Measurements from ENCODE around the gene PLP2.
"Not testable (repeated sequence)": the region's sequence is repeated elsewhere in the genome, so short reads cannot be mapped to it uniquely, and the experiment has no call there.

Gene PLP2

GRCh38 chrX:49142264-49142663, 29.4 kb upstream of the PLP2 start:
- DNase-seq (ENCODE audit: low read depth) = peak; percentile 26
- H3K4me3 ChIP-seq (ENCODE audit: low read depth, low read length) = not testable (repeated sequence)
- peak; percentile 56 for TF ChIP-seq CTCF (conservative IDR thresholded peaks at IDR 0.05; ENCODE audit: low read depth, low read length)

- DNase-seq (ENCODE audit: low read depth); H3K4me3 ChIP-seq (ENCODE audit: low read depth, low read length): not testable (repeated sequence)
These were observed 28.5 kb upstream of the PLP2 start for GRCh38 chrX:49143154-49143553.

GRCh38 chrX:49147282-49147681, 24.4 kb upstream of the PLP2 start:
- no peak for DNase-seq (ENCODE audit: low read depth)
- no peak overlapping the region for H3K4me3 ChIP-seq (ENCODE audit: low read depth, low read length)
- no peak for TF ChIP-seq CTCF (conservative IDR thresholded peaks at IDR 0.05; ENCODE audit: low read depth, low read length)

GRCh38 chrX:49147936-49148335, 23.8 kb upstream of the PLP2 start:
- TF ChIP-seq CTCF (conservative IDR thresholded peaks at IDR 0.05; ENCODE audit: low read depth, low read length) = no peak
- no peak overlapping the region for H3K4me3 ChIP-seq (ENCODE audit: low read depth, low read length)
- no peak for DNase-seq (ENCODE audit: low read depth)

- H3K4me3 ChIP-seq (ENCODE audit: low read depth, low read length); DNase-seq (ENCODE audit: low read depth): not testable (repeated sequence)
These were observed 23.2 kb upstream of the PLP2 start for GRCh38 chrX:49148390-49149100.

- not testable (repeated sequence) for H3K4me3 ChIP-seq (ENCODE audit: low read depth, low read length); DNase-seq (ENCODE audit: low read depth)
These were observed 22.4 kb upstream of the PLP2 start for GRCh38 chrX:49149291-49149690.

GRCh38 chrX:49153467-49153866, 18.2 kb upstream of the PLP2 start:
- H3K4me3 ChIP-seq (ENCODE audit: low read depth, low read length) = no peak overlapping the region
- TF ChIP-seq CTCF (conservative IDR thresholded peaks at IDR 0.05; ENCODE audit: low read depth, low read length) = no peak
- no peak for DNase-seq (ENCODE audit: low read depth)

- peak; percentile 84 for DNase-seq (ENCODE audit: low read depth)
- peak overlapping the region; percentile 46 for H3K4me3 ChIP-seq (ENCODE audit: low read depth, low read length)
- no peak for TF ChIP-seq CTCF (conservative IDR thresholded peaks at IDR 0.05; ENCODE audit: low read depth, low read length)
These were observed 16.3 kb upstream of the PLP2 start for GRCh38 chrX:49155243-49155899.
